NCI-H446 (cell line): ENCODE data around the gene TBC1D4.
A peak's percentile ranks its signal among the peaks of the same experiment; 100 is the strongest.
"Not testable (repeated sequence)": the region's sequence is repeated elsewhere in the genome, so short reads cannot be mapped to it uniquely, and the experiment has no call there.

Experiments
- DNase-seq, 2 experiments: peaks; one replicate each; lab custom pipeline; 2025; lab: John Stamatoyannopoulos, UW

TBC1D4 gene

GRCh38 chr13:75285310-75285709, 196.7 kb downstream of the TBC1D4 start:
- DNase-seq = no peak

GRCh38 chr13:75279834-75280369, 202.1 kb downstream of the TBC1D4 start:
- DNase-seq = no peak

DNA sequence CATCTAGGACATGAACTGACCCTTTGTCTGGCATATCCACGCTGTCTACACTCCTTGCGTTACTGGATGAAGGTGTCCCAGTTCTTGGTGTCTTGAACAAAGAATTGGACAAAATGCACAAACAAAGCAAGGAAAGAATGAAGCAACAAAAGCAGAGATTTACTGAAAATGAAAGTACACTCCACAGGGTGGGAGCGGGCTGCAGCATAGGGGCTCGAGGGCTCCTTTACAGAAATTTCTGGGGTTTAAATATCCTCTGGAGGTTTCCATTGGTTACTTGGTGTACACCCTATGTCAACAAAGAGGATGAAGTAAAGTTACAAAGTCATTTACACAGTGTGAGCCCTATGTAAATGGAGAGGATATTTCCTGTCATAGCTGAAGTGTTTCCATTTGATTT, 208.3 kb downstream of the TBC1D4 start:
- not testable (repeated sequence) for DNase-seq

GRCh38 chr13:75271846-75272245, 210.1 kb downstream of the TBC1D4 start:
- no peak for DNase-seq

DNA sequence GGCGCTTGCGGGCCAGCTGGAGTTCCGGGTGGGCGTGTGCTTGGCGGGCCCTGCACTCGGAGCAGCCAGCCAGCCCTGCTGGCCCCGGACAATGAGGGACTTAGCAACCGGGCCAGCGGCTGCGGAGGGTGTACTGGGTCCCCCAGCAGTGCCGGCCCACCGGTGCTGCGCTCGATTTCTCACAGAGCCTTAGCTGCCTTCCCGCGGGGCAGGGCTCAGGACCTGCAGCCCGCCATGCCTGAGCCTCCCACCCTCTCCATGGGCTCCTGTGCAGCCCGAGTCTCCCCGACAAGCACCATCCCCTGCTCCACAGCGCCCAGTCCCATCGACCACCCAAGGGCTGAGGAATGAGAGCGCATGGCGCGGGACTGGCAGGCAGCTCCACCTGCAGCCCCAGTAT, 213.5 kb downstream of the TBC1D4 start:
- not testable (repeated sequence) for DNase-seq

DNA sequence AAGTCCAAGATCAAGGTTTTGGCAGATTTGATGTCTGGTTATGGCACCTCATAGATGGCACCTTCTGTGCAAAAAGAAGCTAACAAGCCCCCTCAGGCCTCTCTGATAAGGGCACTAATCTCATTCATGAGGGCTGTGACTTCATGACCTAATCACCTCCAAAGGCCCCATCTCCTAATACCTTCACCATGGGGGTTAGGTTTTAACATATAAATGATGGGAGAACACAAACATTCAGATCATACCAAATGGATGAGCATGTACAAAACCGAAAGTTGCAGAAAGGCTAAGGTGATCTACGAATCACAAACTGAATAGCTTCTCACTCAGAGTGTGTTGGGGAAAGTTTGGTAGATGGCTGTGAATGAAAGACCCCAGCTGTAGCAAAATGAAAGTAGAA, 217.4 kb downstream of the TBC1D4 start:
- DNase-seq = no peak

DNA sequence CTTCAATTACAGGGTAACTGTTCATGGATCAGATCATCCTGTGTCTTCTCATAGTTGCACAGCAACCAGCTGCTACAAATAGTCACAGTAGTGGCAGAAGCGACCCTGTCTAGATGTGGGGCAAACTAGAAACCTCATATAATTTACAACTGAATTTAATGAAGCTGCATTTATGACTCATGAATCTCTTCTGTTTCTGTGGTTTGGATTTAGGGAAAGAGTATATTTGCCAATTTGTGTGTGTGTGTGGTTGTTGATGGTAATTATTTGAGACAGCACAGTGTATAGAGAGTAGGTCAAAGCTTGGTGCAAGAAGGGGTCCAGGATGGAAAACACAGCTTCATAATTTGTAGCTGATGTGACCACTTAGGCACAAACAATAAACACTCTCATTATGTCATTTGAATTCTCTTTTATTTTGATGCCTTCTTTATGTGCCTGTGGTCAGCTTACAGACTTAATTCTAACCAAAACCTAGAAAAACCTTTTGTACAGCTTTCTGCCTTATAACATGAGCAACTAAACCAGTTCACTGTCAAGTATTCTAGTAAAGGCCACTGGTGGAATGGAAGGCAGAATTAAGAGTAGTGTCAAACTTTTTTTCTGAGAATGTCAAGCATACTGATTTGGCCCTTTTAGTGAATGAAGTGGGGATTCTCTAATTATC, 218.1 kb downstream of the TBC1D4 start:
- no peak for DNase-seq

- DNase-seq = peak in 1 of 2 experiments; percentile 14
Measured at GRCh38 chr13:75258159-75258782, 223.7 kb downstream of the TBC1D4 start.

- DNase-seq = no peak
Measured at GRCh38 chr13:75256922-75257321, 225.0 kb downstream of the TBC1D4 start.

- no peak for DNase-seq
Measured at GRCh38 chr13:75255653-75256052, 226.3 kb downstream of the TBC1D4 start.

GRCh38 chr13:75255147-75255546, 226.8 kb downstream of the TBC1D4 start:
- no peak for DNase-seq

DNA sequence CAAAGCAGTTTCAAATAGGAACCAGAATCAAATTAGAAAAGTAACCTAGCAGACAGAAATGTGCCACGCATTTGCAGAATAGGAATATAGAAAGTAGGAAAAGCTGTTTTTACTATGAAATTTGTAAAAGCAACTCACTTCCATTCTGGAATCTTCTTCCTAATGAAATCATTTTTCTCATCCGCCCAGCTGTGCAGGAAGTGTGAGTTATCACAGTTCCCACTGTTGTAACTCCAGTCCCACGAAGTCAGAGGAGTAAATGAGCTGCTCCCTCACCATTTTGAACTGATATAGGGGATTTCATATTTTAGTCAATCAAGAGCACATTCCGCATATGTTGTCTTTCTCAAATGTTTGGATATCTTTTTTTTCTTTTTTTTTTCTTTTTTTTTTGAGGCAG, 230.8 kb downstream of the TBC1D4 start:
- DNase-seq = no peak

GRCh38 chr13:75250526-75251178, 231.3 kb downstream of the TBC1D4 start:
- no peak for DNase-seq

DNA sequence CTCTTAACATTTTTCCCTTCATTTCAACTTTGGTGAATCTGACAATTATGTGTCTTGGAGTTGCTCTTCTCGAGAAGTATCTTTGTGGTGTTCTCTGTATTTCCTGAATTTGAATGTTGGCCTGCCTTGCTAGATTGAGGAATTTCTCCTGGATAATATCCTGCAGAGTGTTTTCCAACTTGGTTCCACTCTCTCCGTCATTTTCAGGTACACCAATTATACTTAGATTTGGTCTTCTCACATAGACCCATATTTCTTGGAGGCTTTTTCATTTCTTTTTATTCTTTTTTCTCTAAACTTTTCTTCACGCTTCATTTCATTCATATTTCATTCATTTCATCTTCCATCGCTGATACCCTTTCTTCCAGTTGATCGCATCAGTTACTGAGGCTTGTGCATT, 236.4 kb downstream of the TBC1D4 start:
- DNase-seq = not testable (repeated sequence)

- not testable (repeated sequence) for DNase-seq
Measured at GRCh38 chr13:75240240-75240639, 241.7 kb downstream of the TBC1D4 start.

DNA sequence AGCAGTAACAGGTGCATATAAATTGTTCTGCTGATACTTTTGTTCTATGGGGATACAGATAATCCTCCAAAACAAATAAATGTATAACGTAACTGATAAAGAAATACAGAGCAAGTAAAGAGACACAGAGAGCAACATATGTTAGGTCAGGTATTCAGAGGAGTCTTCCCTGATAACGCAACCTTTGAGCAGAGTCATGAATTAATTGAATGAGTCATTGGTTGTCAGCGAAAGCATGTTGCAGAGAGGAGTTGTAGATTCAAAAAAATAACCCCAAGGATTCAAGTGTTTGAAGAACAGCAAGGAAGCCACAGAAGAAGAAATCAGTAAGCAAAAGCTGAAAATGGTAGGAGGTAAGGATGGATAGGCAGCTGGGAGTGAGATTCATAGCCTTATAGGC, 245.2 kb downstream of the TBC1D4 start:
- no peak for DNase-seq
